Adipocyte (in vitro differentiated cells): ENCODE data around the gene FAM111B.

ENCODE experiments used
- DNase-seq: peaks from one replicate; pipeline ENCODE4 v3.0.0-alpha.2; 2015; ENCODE audit warnings: low read depth
- H3K27me3 ChIP-seq: replicated peaks from 2 replicates; pipeline ENCODE4 v1.7.0; 2013; ENCODE audit warnings: mild to moderate bottlenecking, low read length, moderate library complexity; ENCODE audit not compliant: control insufficient read depth, insufficient read depth
- H3K36me3 ChIP-seq: 2 replicates; pipeline ENCODE4 v1.7.0; 2013; ENCODE audit warnings: low read length, mild to moderate bottlenecking, moderate library complexity; ENCODE audit not compliant: control insufficient read depth, insufficient read depth, severe bottlenecking
- H3K4me1 ChIP-seq: 2 replicates; pipeline ENCODE4 v1.7.0; 2013; ENCODE audit warnings: mild to moderate bottlenecking, low read length, moderate library complexity; ENCODE audit not compliant: control insufficient read depth, insufficient read depth
- H3K4me3 ChIP-seq: 2 replicates; pipeline ENCODE4 v1.7.0; 2013; ENCODE audit warnings: mild to moderate bottlenecking, low read length, moderate library complexity
- H3K9ac ChIP-seq: 2 replicates; pipeline ENCODE4 v1.7.0; 2013; ENCODE audit warnings: mild to moderate bottlenecking, low read length, moderate library complexity
- H3K9me3 ChIP-seq: 2 replicates; pipeline ENCODE4 v1.7.0; 2013; ENCODE audit warnings: mild to moderate bottlenecking, low read length, moderate library complexity; ENCODE audit not compliant: control insufficient read depth

The FAM111B gene

DNA sequence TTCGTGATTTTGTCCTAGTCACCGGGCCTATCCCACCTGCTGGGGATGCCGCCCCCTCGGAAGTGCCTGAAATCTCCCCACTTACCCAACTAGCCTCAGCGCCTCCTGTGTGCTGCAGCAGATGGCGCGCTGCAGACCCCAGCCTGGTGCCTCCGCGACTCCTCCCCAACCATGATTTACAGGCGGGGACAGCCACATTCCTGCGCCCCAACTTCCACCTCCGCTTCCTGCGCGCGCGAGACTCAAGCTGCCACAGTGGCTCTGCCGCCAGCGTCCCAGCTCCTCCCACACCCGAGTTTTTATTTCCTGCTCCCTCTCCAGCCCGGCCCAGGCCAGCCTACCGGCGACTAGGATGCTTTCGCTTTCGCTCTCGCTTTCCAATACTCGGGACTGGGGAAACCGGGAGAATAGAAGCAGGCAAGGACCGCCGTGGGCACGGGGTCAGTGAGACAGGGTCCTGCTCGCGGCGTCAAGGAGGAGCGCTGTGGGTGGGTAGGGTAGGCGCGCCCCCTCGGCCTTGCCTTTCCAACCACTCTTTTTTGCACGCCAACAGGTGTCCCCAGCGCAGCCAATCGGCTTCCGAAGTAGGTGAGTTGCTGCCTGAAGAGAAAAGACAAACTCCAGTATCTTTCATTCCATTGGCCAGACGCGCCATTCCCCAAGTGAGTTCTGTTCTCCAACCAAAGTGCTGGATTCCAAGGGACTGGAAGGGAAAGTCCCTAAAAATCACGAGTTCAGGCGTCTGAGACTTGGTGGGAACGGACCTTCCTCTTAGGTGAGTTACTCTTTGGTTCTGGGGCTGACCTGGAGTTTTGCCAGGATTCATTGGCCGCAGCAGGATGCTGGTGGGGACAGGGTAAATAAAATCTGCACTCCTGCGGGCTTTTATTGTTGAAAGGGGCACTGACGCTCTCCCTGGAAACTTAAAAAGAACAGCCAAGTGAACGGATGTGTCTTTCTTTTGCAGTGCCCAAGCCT, 35.8 kb downstream of the FAM111B start, which contains the start of gene FAM111A:
Gene FAM111A, plus strand, starts transcription at position 327 of the 978 bp plus-strand sequence. CDS start 6,017 bp downstream, outside the sequence.
- peak; percentile 96 for DNase-seq
- Histone ChIP-seq H3K9me3 (no peaks in the 10 kb centered on the region), H3K9ac (peak within 1 kb of the TSS; percentile 86), H3K27me3 (no peaks in the 10 kb centered on the region), H3K4me1 (peaks cover 34% of the 10 kb centered on the region), H3K4me3 (peak within 1 kb of the TSS; percentile 90), H3K36me3 (no peaks in the 10 kb centered on the region)

DNA sequence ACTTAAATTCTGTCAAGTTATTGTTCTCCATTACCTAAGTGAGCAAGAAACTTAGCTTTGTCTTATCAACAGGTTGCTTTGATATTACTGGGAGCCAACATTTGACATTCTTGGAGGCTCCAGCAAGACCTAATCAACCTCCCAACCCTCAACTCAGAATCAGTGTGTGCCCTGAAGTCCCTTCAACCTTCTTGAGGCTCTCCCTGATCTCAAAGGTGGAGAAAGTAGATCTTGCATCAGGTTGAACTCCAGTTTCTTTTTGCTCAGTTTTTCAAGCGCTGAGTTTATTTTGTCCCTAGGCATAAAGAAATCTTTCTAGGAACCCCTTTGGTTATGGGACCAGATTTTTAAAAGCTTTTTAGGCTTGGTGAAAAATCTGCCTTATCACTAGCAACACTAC, 37.1 kb downstream of the FAM111B start:
- Histone ChIP-seq H3K4me3 (peak overlapping the region; percentile 75), H3K36me3 (no peaks in the 10 kb centered on the region)

DNA sequence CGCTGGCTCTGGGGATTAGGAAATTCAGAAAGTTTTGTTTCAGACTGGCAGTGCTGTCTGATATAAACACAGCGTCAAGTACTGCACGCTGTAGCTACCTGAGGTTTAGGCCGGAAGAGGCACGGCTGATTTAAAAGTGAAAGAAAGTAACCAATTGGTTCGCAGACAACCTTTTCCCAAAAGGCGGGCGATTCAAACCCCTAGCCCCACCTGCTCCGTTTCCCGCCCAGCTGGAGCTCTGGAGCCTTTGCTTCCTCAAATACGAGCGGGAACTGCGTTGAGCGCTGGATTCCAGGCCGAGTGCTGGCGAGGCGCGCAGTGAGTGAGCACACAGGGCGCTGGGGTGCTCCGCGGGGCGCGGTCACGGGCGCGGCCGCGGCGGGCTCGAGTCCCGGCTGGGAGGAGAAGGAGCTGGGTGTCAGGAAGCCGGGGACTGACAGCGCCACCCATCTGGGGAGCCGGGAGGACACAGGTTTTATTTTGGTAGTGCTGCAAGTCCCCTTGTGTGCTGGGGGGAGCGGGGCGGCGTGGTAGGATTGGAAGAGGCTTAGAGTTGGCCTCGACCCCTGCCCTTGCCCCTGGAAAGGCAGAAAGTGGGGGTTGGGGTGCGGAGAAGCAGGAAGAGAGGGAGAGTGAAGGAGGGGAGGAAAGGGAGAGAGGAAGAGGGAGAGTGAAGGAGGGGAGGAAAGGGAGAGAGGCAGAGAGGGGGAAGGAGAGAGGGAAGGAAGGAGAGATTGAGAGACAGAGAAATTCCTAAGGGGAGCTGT, 37.7 kb downstream of the FAM111B start:
- peak; percentile 93 for DNase-seq

More for the DNA sequence above, 37.1 kb downstream of the FAM111B start:
- Histone ChIP-seq H3K9me3 (no peaks in the 10 kb centered on the region), H3K4me1 (peaks cover 34% of the 10 kb centered on the region), H3K9ac (peak overlapping the region; percentile 73), H3K27me3 (no peaks in the 10 kb centered on the region)
- peak; percentile 17 for DNase-seq

DNA sequence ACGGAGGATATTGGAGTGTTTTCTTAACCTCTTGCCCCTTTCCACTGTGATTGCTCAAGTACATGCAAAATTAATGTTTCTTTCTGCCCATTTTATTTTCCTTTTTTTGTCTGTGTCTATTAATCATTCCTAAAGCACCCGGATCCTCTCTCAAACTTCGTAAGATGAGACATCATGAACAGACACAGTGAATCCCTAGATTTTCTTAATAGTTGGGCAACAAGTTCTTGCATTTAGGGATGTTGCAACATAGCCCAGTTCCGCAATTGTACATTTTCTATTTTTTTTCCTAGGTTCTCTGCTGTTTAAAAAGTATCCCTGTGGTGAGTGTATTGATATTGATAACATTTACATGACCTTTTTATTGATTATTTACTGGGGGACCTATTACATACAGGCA, 38.5 kb downstream of the FAM111B start:
- Histone ChIP-seq H3K27me3 (no peaks in the 10 kb centered on the region), H3K4me1 (peaks cover 34% of the 10 kb centered on the region), H3K9me3 (no peaks in the 10 kb centered on the region), H3K4me3 (peak overlapping the region; percentile 75), H3K36me3 (no peaks in the 10 kb centered on the region), H3K9ac (peak overlapping the region; percentile 73)
- peak; percentile 85 for DNase-seq

More for the DNA sequence above, 37.7 kb downstream of the FAM111B start:
- Histone ChIP-seq H3K4me1 (peaks cover 34% of the 10 kb centered on the region), H3K9me3 (no peaks in the 10 kb centered on the region), H3K36me3 (no peaks in the 10 kb centered on the region), H3K4me3 (peak overlapping the region; percentile 75), H3K27me3 (no peaks in the 10 kb centered on the region), H3K9ac (peak overlapping the region; percentile 73)

DNA sequence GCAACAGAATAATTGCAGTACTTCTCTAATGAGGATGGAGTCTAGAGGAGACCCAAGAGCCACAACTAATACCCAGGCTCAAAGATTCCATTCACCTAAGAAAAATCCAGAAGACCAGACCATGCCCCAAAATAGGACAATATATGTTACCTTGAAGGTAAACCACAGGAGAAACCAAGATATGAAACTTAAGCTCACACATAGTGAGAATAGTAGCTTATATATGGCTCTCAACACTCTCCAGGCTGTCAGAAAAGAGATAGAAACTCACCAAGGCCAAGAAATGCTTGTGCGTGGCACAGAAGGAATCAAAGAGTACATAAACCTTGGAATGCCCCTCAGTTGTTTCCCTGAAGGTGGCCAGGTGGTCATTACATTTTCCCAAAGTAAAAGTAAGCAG, 44.7 kb downstream of the FAM111B start:
- H3K27me3 ChIP-seq = no peaks in the 10 kb centered on the region
- H3K4me3 ChIP-seq = no peak overlapping the region
- H3K36me3 ChIP-seq = peaks cover 4% of the 10 kb centered on the region
- H3K9me3 ChIP-seq = no peaks in the 10 kb centered on the region
- no peak for DNase-seq
- no peak overlapping the region for H3K9ac ChIP-seq
- no peaks in the 10 kb centered on the region for H3K4me1 ChIP-seq

DNA sequence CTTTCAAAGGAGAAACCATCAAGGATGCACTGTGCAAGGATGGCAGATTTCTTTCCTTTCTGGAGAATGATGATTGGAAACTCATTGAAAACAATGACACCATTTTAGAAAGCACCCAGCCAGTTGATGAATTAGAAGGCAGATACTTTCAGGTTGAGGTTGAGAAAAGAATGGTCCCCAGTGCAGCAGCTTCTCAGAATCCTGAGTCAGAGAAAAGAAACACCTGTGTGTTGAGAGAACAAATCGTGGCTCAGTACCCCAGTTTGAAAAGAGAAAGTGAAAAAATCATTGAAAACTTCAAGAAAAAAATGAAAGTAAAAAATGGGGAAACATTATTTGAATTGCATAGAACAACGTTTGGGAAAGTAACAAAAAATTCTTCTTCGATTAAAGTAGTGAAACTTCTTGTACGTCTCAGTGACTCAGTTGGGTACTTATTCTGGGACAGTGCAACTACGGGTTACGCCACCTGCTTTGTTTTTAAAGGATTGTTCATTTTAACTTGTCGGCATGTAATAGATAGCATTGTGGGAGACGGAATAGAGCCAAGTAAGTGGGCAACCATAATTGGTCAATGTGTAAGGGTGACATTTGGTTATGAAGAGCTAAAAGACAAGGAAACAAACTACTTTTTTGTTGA, 45.4 kb downstream of the FAM111B start:
- H3K27me3 ChIP-seq = no peaks in the 10 kb centered on the region
- H3K4me3 ChIP-seq = no peak overlapping the region
- no peaks in the 10 kb centered on the region for H3K4me1 ChIP-seq
- H3K9me3 ChIP-seq = no peaks in the 10 kb centered on the region
- peaks cover 4% of the 10 kb centered on the region for H3K36me3 ChIP-seq
- H3K9ac ChIP-seq = no peak overlapping the region
- no peak for DNase-seq

DNA sequence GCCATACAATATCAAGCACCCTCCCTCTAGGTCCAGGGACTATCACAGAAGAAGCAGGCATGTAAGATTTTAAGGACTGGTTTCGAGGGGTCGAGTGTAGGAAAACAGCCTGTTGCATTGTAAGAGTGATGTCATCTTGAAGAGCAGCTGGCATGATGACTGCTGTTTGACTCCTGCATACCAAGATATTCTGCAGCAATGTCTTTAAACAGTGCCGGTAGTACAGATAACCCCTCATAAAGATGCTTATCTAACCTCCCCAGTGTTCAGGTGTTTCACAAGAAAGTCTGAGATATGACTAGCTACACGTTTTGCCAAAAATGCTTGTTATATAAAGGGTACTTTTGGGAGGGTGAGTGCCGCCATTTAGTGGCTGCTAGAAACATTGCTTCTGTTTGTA, 47.6 kb downstream of the FAM111B start:
- H3K4me3 ChIP-seq = no peak overlapping the region
- peaks cover 4% of the 10 kb centered on the region for H3K36me3 ChIP-seq
- no peak for DNase-seq
- no peak overlapping the region for H3K9ac ChIP-seq
- H3K4me1 ChIP-seq = no peaks in the 10 kb centered on the region
- no peaks in the 10 kb centered on the region for H3K27me3 ChIP-seq
- H3K9me3 ChIP-seq = no peaks in the 10 kb centered on the region

DNA sequence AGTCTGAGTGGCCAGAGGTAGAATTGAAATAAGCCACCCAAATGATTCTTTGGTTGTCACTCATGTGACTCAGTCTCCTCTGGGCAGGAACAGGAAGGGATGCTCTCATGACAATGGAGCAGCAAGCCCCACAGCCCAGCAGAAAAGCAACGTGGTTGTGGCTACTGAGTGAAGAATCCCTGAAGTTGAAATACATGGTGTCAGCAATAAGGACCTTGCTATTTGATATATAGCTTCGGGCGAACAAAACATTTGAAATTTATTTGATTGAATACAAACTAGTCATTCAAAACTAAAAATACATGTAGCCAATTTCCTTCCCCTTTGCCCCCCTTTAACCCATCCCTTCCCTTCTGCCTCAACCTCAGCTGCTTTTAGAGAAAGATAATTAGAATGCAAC, 50.4 kb downstream of the FAM111B start:
- no peaks in the 10 kb centered on the region for H3K9me3 ChIP-seq
- H3K27me3 ChIP-seq = peaks cover 4% of the 10 kb centered on the region
- no peak for DNase-seq
- no peak overlapping the region for H3K9ac ChIP-seq
- H3K4me1 ChIP-seq = no peaks in the 10 kb centered on the region
- H3K36me3 ChIP-seq = no peaks in the 10 kb centered on the region
- no peak overlapping the region for H3K4me3 ChIP-seq

DNA sequence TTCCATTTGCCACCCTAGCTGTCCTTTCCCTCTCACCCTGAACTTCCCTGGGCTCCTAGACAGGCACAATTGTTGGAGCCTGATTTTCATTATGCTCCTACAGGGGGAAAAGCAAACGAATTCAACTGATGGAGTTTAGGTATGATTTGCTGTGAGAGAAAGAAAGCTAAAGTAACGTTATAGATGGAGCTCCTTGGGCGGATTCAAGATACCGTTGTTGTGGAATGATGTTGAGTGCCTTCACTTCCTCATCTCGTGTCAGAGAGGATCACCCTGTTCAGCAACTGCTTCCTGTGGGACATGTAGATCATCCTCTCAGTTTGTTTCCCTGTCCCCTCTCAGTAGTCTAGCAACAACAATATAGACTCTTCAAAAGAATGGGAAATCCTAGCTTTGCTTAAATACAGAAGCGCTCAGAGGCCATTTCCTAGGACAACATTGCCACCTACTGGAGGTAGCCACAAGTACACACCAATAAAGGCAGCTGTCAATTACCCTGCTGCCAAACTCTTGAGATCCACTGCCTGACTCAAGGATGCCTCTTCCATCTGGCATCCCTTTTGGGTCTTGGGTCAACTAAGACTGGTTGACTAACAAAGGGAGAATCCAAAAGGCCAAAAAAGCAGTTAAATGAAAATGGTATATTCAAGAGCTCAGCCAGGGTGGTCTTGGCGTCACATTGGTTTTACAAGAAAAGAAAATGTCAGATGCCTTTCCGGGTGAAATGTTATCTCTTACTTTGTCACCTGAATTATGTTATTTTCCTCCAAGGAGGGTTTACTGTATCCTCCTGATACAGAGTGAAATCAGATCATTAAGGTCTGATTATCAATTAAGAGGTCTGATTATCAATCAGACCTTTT, 51.4 kb downstream of the FAM111B start:
- peaks cover 4% of the 10 kb centered on the region for H3K27me3 ChIP-seq
- H3K9ac ChIP-seq = peak overlapping the region; percentile 18
- no peaks in the 10 kb centered on the region for H3K9me3 ChIP-seq
- no peaks in the 10 kb centered on the region for H3K36me3 ChIP-seq
- H3K4me1 ChIP-seq = no peaks in the 10 kb centered on the region
- peak; percentile 89 for DNase-seq
- H3K4me3 ChIP-seq = no peak overlapping the region

DNA sequence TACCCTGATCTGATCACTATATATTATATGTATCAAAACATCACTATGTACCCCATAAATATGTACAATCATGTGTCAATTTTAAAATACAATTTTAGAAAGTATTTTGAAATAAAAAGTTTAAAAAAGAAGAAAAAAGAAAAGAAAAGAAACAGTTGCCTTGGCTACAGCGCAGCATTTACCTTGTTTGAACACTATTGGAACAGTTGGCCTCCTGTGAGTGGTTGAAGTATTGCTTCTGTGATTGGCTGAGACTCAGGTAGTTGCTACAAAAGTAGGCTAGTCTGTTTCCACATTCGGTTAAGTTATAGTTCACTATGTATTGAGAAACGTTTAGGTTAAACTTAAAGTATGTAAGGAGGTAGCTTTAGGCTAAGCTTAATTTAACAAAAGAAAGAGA, 57.0 kb downstream of the FAM111B start:
- no peak overlapping the region for H3K4me3 ChIP-seq
- peaks cover 7% of the 10 kb centered on the region for H3K27me3 ChIP-seq
- no peaks in the 10 kb centered on the region for H3K4me1 ChIP-seq
- no peaks in the 10 kb centered on the region for H3K9me3 ChIP-seq
- DNase-seq = no peak
- no peak overlapping the region for H3K9ac ChIP-seq
- no peaks in the 10 kb centered on the region for H3K36me3 ChIP-seq
